ENCODE data around the gene MACF1. TPM values are rescaled to one million over a fixed set of nuclear protein-coding genes. Genes with fewer than 3 reads are reported as not detected.

The MACF1 gene
- polyA plus RNA-seq, 1 of the 3 experiments (the other 2 are of a cell fraction), result 37.6 TPM

- CTCF ChIA-PET, result interaction anchor here (0.8 to 2.5 kb wide), 6 partner anchors 8 to 289 kb away, joined by 3 to 12 read pairs (median 8); no protein-coding TSS in a partner anchor
- Histone ChIP-seq H3K79me2 (ENCODE audit: insufficient read depth) (peaks cover 52% of the 10 kb centered on the region), H2AFZ (ENCODE audit: low read depth) (no peak overlapping the region), H3K9me2 (no peaks in the 10 kb centered on the region), H3K27me3 (ENCODE audit: insufficient read depth) (no peaks in the 10 kb centered on the region), H3K4me3 (ENCODE audit: low read depth in 2 of 2, low read length in 1 of 2) (no peak overlapping the region), H3K9me3 (no peaks in the 10 kb centered on the region), H3F3A (replicated peaks; ENCODE audit: insufficient read depth) (peaks cover 46% of the 10 kb centered on the region), H3K4me2 (peak overlapping the region; percentile 44; the same call in 1 of the 2 replicates), H3K4me1 (ENCODE audit: control insufficient read depth in 1 of 2, insufficient read depth in 2 of 2, low read depth in 1 of 2, low read length in 1 of 2) (peaks cover 5 to 26% of the 10 kb centered on the region in 2 experiments; a peak in 3 of 4 replicates), H4K20me1 (ENCODE audit: insufficient read depth) (no peaks in the 10 kb centered on the region), H3K27ac (ENCODE audit: low read depth in 2 of 2, low read length in 1 of 2) (peak overlapping the region; percentile 20 to 68; a peak in 2 of 4 replicates), H3K9ac (no peak overlapping the region), H3K36me3 (replicated peaks in 1 of 2; ENCODE audit: control insufficient read depth in 1 of 2, insufficient read depth in 2 of 2, low read length in 1 of 2) (peaks cover 29 to 65% of the 10 kb centered on the region in 2 experiments)
- WGBS (ENCODE audit: low lambda C conversion rate), result 93% methylated on average over 5 of the region's 5 CpGs
- no peak for DNase-seq
- TF ChIP-seq IRF3 (IDR thresholded peaks at IDR 0.05; ENCODE audit: low read depth, low read length) (no peak), GABPA (IDR thresholded peaks at IDR 0.05; ENCODE audit: low read depth) (no peak), CTCF (IDR thresholded peaks at IDR 0.05) (no peak), ELF1 (IDR thresholded peaks at IDR 0.05) (no peak)
- POLR2A ChIA-PET, result no interaction called here
Measured at GRCh38 chr1:39386997-39387396, 182.5 kb downstream of the MACF1 start.

- CTCF ChIA-PET, result interaction anchor here (0.6 to 2.5 kb wide), 8 partner anchors 8 to 289 kb away, joined by 3 to 12 read pairs (median 6); no protein-coding TSS in a partner anchor
- TF ChIP-seq NRF1 (IDR thresholded peaks at IDR 0.05; ENCODE audit: low read depth, low read length) (no peak), ZBTB33 (IDR thresholded peaks at IDR 0.05; ENCODE audit: borderline replicate concordance, low read depth) (no peak), RFX5 (IDR thresholded peaks at IDR 0.05; ENCODE audit: low read length) (no peak), YY1 (IDR thresholded peaks at IDR 0.05; ENCODE audit: low read depth) (no peak), EZH2phosphoT487 (IDR thresholded peaks at IDR 0.05; ENCODE audit: borderline replicate concordance, low read depth) (no peak), FOSL2 (IDR thresholded peaks at IDR 0.05; ENCODE audit: borderline replicate concordance, low read depth) (peak; percentile 89), REST (IDR thresholded peaks at IDR 0.05; ENCODE audit: low read depth, low read length) (no peak), TEAD4 (IDR thresholded peaks at IDR 0.05; ENCODE audit: borderline replicate concordance, insufficient read depth) (peak; percentile 59; the same call in 1 of the 2 replicates), CTCF (IDR thresholded peaks at IDR 0.05) (peak; percentile 63), RAD21 (IDR thresholded peaks at IDR 0.05; ENCODE audit: low read length) (peak; percentile 41), SIN3A (IDR thresholded peaks at IDR 0.05; ENCODE audit: borderline replicate concordance, low read depth, low read length) (peak; percentile 63; the same call in 1 of the 2 replicates), SMC3 (IDR thresholded peaks at IDR 0.05; ENCODE audit: low read depth, low read length) (peak; percentile 29; the same call in 1 of the 2 replicates)
Measured at GRCh38 chr1:39387452-39387851, 183.0 kb downstream of the MACF1 start.

More at GRCh38 chr1:39387452-39387851, 183.0 kb downstream of the MACF1 start:
- POLR2A ChIA-PET, result interaction anchor here (0.5 kb wide), 1 partner anchor 177 kb away, joined by 3 read pairs; no protein-coding TSS in a partner anchor
- no peaks in the 10 kb centered on the region for H3K27me3 ChIP-seq (ENCODE audit: insufficient read depth)
- H3K9me3 ChIP-seq, result no peaks in the 10 kb centered on the region
- no peak overlapping the region for H3K4me3 ChIP-seq (ENCODE audit: low read depth in 2 of 2, low read length in 1 of 2)
- H3K9ac ChIP-seq, result no peak overlapping the region
- peak overlapping the region; percentile 20 to 68; a peak in 2 of 4 replicates for H3K27ac ChIP-seq (ENCODE audit: low read depth in 2 of 2, low read length in 1 of 2)
- no peaks in the 10 kb centered on the region for H3K9me2 ChIP-seq
- peak overlapping the region; percentile 44 for H3K4me2 ChIP-seq
- WGBS (ENCODE audit: low lambda C conversion rate), result 43% methylated on average over 4 of the region's 4 CpGs
- peaks cover 50% of the 10 kb centered on the region for H3F3A ChIP-seq (replicated peaks; ENCODE audit: insufficient read depth)
- no peaks in the 10 kb centered on the region for H4K20me1 ChIP-seq (ENCODE audit: insufficient read depth)
- peaks cover 53% of the 10 kb centered on the region for H3K79me2 ChIP-seq (ENCODE audit: insufficient read depth)
- peaks cover 28 to 61% of the 10 kb centered on the region in 2 experiments for H3K36me3 ChIP-seq (replicated peaks in 1 of 2; ENCODE audit: control insufficient read depth in 1 of 2, insufficient read depth in 2 of 2, low read length in 1 of 2)
- no peak for DNase-seq
- H2AFZ ChIP-seq (ENCODE audit: low read depth), result no peak overlapping the region
- H3K4me1 ChIP-seq (ENCODE audit: control insufficient read depth in 1 of 2, insufficient read depth in 2 of 2, low read depth in 1 of 2, low read length in 1 of 2), result peaks cover 8 to 29% of the 10 kb centered on the region in 2 experiments

Data from SK-N-SH (cell line).